ENCODE results near the gene GUCA2A.

DNA sequence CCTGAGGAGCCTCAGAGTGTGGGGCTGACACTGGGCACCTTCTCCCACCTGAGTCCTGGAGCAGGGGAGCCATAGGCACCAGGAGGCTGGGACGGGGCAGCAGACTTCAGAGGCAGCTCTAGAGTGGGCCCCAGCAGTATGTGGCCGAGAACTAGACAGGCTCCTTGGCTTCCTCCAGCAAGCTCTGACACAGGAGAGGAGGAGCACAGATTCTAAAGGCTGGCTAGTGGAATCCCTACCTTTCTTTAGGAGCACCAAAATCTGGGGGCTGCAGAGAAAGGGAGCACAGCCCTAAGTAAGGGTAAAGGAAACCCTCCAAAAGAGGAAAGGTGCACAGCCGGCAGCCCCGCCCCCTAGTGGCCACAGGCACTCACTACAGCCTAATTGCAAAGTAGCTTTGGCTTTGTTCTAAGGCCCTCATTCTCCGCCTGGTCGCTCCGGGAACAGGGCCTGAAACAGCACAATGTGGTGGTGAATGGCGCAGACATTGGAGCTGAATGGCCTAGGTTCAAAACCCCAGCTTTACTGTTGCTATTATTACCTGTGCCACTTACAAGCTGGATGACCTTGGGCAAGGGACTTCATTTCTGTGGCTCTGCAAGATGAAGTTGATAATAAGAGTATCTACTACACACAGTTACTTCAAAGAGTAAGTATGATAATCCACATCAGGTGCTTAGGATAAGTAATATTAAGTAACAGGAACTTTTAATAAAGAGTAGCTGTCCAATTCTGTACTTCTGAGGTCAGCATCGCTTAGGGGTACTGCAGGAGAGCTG lies 8.8 kb upstream of the GUCA2A start:
- TF ChIP-seq, protein P1, sequence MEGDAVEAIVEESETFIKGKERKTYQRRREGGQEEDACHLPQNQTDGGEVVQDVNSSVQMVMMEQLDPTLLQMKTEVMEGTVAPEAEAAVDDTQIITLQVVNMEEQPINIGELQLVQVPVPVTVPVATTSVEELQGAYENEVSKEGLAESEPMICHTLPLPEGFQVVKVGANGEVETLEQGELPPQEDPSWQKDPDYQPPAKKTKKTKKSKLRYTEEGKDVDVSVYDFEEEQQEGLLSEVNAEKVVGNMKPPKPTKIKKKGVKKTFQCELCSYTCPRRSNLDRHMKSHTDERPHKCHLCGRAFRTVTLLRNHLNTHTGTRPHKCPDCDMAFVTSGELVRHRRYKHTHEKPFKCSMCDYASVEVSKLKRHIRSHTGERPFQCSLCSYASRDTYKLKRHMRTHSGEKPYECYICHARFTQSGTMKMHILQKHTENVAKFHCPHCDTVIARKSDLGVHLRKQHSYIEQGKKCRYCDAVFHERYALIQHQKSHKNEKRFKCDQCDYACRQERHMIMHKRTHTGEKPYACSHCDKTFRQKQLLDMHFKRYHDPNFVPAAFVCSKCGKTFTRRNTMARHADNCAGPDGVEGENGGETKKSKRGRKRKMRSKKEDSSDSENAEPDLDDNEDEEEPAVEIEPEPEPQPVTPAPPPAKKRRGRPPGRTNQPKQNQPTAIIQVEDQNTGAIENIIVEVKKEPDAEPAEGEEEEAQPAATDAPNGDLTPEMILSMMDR (conservative IDR thresholded peaks at IDR 0.05; ENCODE audit: low read length) = peak; percentile 94
- no peak for TF ChIP-seq EZH2phosphoT487 (IDR thresholded peaks at IDR 0.05; ENCODE audit: borderline replicate concordance, low read depth, low read length)
